K562 (cell line): ENCODE results near the gene SLC25A42. TPM values are rescaled to one million over a fixed set of nuclear protein-coding genes. Genes with fewer than 3 reads are reported as not detected.

ENCODE experiments used
- ATAC-seq: fragments of 200-7000 bp; cut with Tn5 transposase; 3 replicates; pipeline ENCODE4 v1.9.1; 2020; ENCODE audit warnings: moderate library complexity
- BruUV-seq: library from RNA; stranded (reverse); fragments of 400-500 nt; replicated peaks from 2 replicates; lab custom pipeline; 2021; lab: Mats Ljungman, UMichigan
- CTCF ChIA-PET: fragments of 300-600 bp; formaldehyde crosslinking; extraction: SDS; loops from one replicate; lab custom pipeline; 2021; ENCODE audit warnings: low intra/inter-chr PET ratio; lab: Yijun Ruan, JAX
- POLR2A ChIA-PET: fragments of 300-600, 350-650 bp; sonication (Branson Sonifier 250); formaldehyde crosslinking; extraction: SDS; loops from one replicate; lab custom pipeline; 2021; ENCODE audit warnings: antibody characterized with exemption, inconsistent platforms; lab: Yijun Ruan, JAX
- DNase-seq, 4 experiments: peaks; one replicate each; pipeline versions ENCODE4 v3.0.0 to v3.0.0-alpha.2; 2011 to 2018; ENCODE audit warnings: low spot score in 3 of 4, mixed read lengths in 3 of 4; ENCODE audit errors: extremely low read depth in 1 of 4
- FAIRE-seq: peaks from 2 replicates; lab custom pipeline; 2011; peaks lifted over from hg19 to GRCh38; lab: Jason Lieb, UNC
- H2AFZ ChIP-seq: 2 replicates; pipeline ENCODE4 v1.6.0; 2011; ENCODE audit warnings: low read depth, low read length, control low read depth, inconsistent platforms
- H3K27ac ChIP-seq: fragments of 200-600 bp; 3 replicates; pipeline ENCODE4 v1.8.0; 2011; ENCODE audit warnings: low read depth, mild to moderate bottlenecking, control low read depth, inconsistent platforms, low read length, moderate library complexity, mixed read lengths; ENCODE audit errors: extremely low read depth
- H3K27me3 ChIP-seq, 2 experiments: fragments of 300-600 bp in 1 of 2; 2 replicates in 1 of 2; 3 replicates in 1 of 2; pipeline versions ENCODE4 v1.6.0 to v1.8.0; 2011; ENCODE audit warnings: inconsistent platforms in 2 of 2, low read length in 2 of 2, mild to moderate bottlenecking in 1 of 2, mixed read lengths in 1 of 2, moderate library complexity in 1 of 2; ENCODE audit not compliant: control insufficient read depth in 2 of 2, insufficient read depth in 2 of 2
- H3K36me3 ChIP-seq: fragments of 300-600 bp; 3 replicates; pipeline ENCODE4 v1.8.0; 2011; ENCODE audit warnings: mild to moderate bottlenecking, low read length, inconsistent platforms; ENCODE audit not compliant: control insufficient read depth, insufficient read depth
- H3K4me1 ChIP-seq, 2 experiments: fragments of 200-600 bp in 1 of 2; replicated peaks in 1 of 2; 2 replicates in 1 of 2; 3 replicates in 1 of 2; pipeline versions ENCODE4 v1.5.1 to v1.8.0; 2011; ENCODE audit warnings: inconsistent platforms in 2 of 2, low read length in 2 of 2, mild to moderate bottlenecking in 1 of 2, mixed read lengths in 1 of 2, moderate library complexity in 1 of 2; ENCODE audit not compliant: control insufficient read depth in 2 of 2, insufficient read depth in 2 of 2
- H3K4me2 ChIP-seq: 2 replicates; pipeline ENCODE4 v1.6.1; 2011; ENCODE audit warnings: low read length, control low read depth, inconsistent platforms, mixed read lengths; ENCODE audit not compliant: insufficient read depth
- H3K4me3 ChIP-seq: fragments of 200-600 bp; sonication (generic), shearing (Covaris generic); 2 replicates; pipeline ENCODE4 v1.5.1; 2016; ENCODE audit warnings: control low read depth, inconsistent platforms
- H3K79me2 ChIP-seq: fragments of 200-600 bp; 3 replicates; pipeline ENCODE4 v1.8.0; 2011; ENCODE audit warnings: low read length, inconsistent platforms; ENCODE audit not compliant: control insufficient read depth, insufficient read depth
- H3K9ac ChIP-seq, 2 experiments: 2 replicates each; pipeline versions ENCODE4 v1.6.0 to v1.6.1; 2011; ENCODE audit warnings: low read depth in 2 of 2, low read length in 2 of 2, control low read depth in 1 of 2, inconsistent platforms in 1 of 2, mild to moderate bottlenecking in 1 of 2, mixed read lengths in 1 of 2; ENCODE audit not compliant: insufficient read depth in 1 of 2
- H3K9me1 ChIP-seq: one replicate; pipeline ENCODE4 v1.6.0; 2011; ENCODE audit warnings: inconsistent platforms, mild to moderate bottlenecking, low read length, moderate library complexity; ENCODE audit not compliant: control insufficient read depth, insufficient read depth
- H3K9me3 ChIP-seq: replicated peaks from 2 replicates; pipeline ENCODE4 v1.5.1; 2011; ENCODE audit warnings: low read depth, low read length, inconsistent platforms; ENCODE audit not compliant: control insufficient read depth, insufficient read depth
- H4K20me1 ChIP-seq: replicated peaks from 2 replicates; pipeline ENCODE4 v1.6.1; 2011; ENCODE audit warnings: low read length, inconsistent platforms, mixed read lengths; ENCODE audit not compliant: control insufficient read depth, insufficient read depth
- AFF1 ChIP-seq, 2 experiments: fragments of 450-650 bp; IDR thresholded peaks; 2 replicates each; pipeline ENCODE4 v1.6.1; 2018; ENCODE audit warnings: mild to moderate bottlenecking in 2 of 2, low read depth in 1 of 2; ENCODE audit not compliant: partially characterized antibody in 2 of 2
- CBFA2T3 ChIP-seq: fragments of 450-650 bp; IDR thresholded peaks from 2 replicates; pipeline ENCODE4 v1.6.1; 2017
- CHCHD3 ChIP-seq: fragments of 250-450 bp; sonication (Bioruptor Pico); IDR thresholded peaks from 2 replicates; pipeline ENCODE4 v2.1.2; 2022; ENCODE audit warnings: mild to moderate bottlenecking
- DDX20 ChIP-seq: fragments of 450-650 bp; IDR thresholded peaks from 2 replicates; pipeline ENCODE4 v1.6.1; 2016; ENCODE audit warnings: missing genetic modification characterization, low read depth, mild to moderate bottlenecking, missing compliant biosample characterization, moderate library complexity
- FOXP1 ChIP-seq: sonication (generic); formaldehyde crosslinking; IDR thresholded peaks from 2 replicates; pipeline ENCODE4 v1.8.0; 2022; ENCODE audit warnings: mild to moderate bottlenecking, missing genetic modification reagents
- MCM3 ChIP-seq: fragments of 450-650 bp; IDR thresholded peaks from 2 replicates; pipeline ENCODE4 v1.6.1; 2016
- MYC ChIP-seq, 2 experiments: fragments of 250-450 bp in 1 of 2; sonication (Bioruptor Pico) in 1 of 2; IDR thresholded peaks; 2 replicates each; pipeline versions ENCODE4 v1.5.1 to v1.6.1; 2012 to 2021; ENCODE audit warnings: low read depth in 2 of 2, borderline replicate concordance in 1 of 2, improper control_type of control experiment in 1 of 2, low read length in 1 of 2, mild to moderate bottlenecking in 1 of 2, moderate library complexity in 1 of 2
- NFE2L1 ChIP-seq: fragments of 450-650 bp; IDR thresholded peaks from 2 replicates; pipeline ENCODE4 v1.6.1; 2016; ENCODE audit warnings: missing genetic modification characterization, low read depth, mild to moderate bottlenecking, missing compliant biosample characterization, moderate library complexity, borderline replicate concordance
- RBM14 ChIP-seq: fragments of 200-400 bp; formaldehyde crosslinking; IDR thresholded peaks from 2 replicates; pipeline ENCODE4 v1.6.1; 2018; ENCODE audit warnings: low read depth, mild to moderate bottlenecking, low read length, moderate library complexity, borderline replicate concordance; ENCODE audit not compliant: insufficient read depth
- SIRT6 ChIP-seq: IDR thresholded peaks from one replicate; pipeline ENCODE4 v1.6.1; 2012; ENCODE audit warnings: low read depth, mild to moderate bottlenecking, control low read depth, inconsistent platforms, low read length, moderate library complexity
- SOX6 ChIP-seq: fragments of 450-650 bp; IDR thresholded peaks from 2 replicates; pipeline ENCODE4 v1.6.1; 2014; ENCODE audit warnings: mild to moderate bottlenecking
- ZNF280B ChIP-seq: fragments of 250-450 bp; sonication (Bioruptor Pico); IDR thresholded peaks from 2 replicates; pipeline ENCODE4 v1.5.1; 2021; ENCODE audit warnings: mild to moderate bottlenecking
- ZNF79 ChIP-seq: fragments of 250-450 bp; sonication (Bioruptor Pico); IDR thresholded peaks from 2 replicates; pipeline ENCODE4 v1.4.0; 2020; ENCODE audit warnings: low read depth, mild to moderate bottlenecking, moderate library complexity
- ZZZ3 ChIP-seq: fragments of 450-650 bp; IDR thresholded peaks from 2 replicates; pipeline ENCODE4 v1.6.1; 2016; ENCODE audit warnings: antibody characterized with exemption, mild to moderate bottlenecking, moderate library complexity
- WGBS: fragments of 100-300 bp; shearing (Covaris generic); methylation state at CpG from one replicate; pipeline ENCODE4 v1.1.6; 2016; ENCODE audit warnings: low coverage, mixed read lengths; ENCODE audit not compliant: insufficient coverage; ENCODE audit errors: missing lambda C conversion rate; 5-methylcytosine and 5-hydroxymethylcytosine counted together
- in situ Hi-C: fragments of 300-500 bp; cut with MboI; formaldehyde crosslinking; loops from 4 replicates; pipeline ENCODE4 v1.15.0; 2018; ENCODE audit warnings: inconsistent platforms, mixed read lengths
- intact Hi-C: fragments of 100-400 bp; cut with micrococcal nuclease; formaldehyde crosslinking; loops from 2 replicates; pipeline ENCODE4 v1.14.2; 2022
- polyA plus RNA-seq, 8 experiments: library from polyadenylated mRNA; depleted of rRNA in 4 of 8; stranded (reverse) in 5 of 8; unstranded in 3 of 8; fragments of >200 nt; fragmentation: Nextera tagmentation in 2 of 8; fragmentation: Illumina TruSeq in 1 of 8; extraction: Ambion mirVana in 2 of 8; extraction: Trizol in 1 of 8; gene quantifications; 2 replicates each; pipeline versions ENCODE4 v1.2.1 to v1.2.3, GENCODE V29; 2011 to 2014; ENCODE audit warnings: inconsistent platforms in 1 of 8, missing spikeins in 1 of 8
- total RNA-seq, 7 experiments: library from RNA; depleted of rRNA in 6 of 7; stranded (reverse); fragments of >200 nt in 6 of 7; fragmentation: Illumina TruSeq in 2 of 7; extraction: Trizol in 2 of 7; gene quantifications; 2 replicates each; pipeline versions ENCODE4 v1.2.1 to v1.2.3, GENCODE V29; 2011 to 2021; ENCODE audit warnings: low replicate concordance in 1 of 7

SLC25A42 gene
- total and polyA plus RNA-seq, 9 of the 15 experiments (the other 6 are each of a cell fraction or from before 2014, with no cell fraction given) = 0.59 to 32.2 (median 14.1) TPM

- H3K4me1 ChIP-seq = peaks cover 60 to 81% of the 10 kb centered on the region in 2 experiments
- peak in 2 of 4 experiments; percentile 58 to 86 for DNase-seq
- FAIRE-seq = peak; percentile 88
- H3K79me2 ChIP-seq = peaks cover 71% of the 10 kb centered on the region
- BruUV-seq = TSS peak; percentile 71
- no peaks in the 10 kb centered on the region for H3K9me3 ChIP-seq
- in situ Hi-C loops (no loop called here), intact Hi-C loops (loop anchor here (1.0 to 2.0 kb wide), 2 partner anchors 28 to 76 kb away; partner anchors contain the start of gene TMEM161A)
- H4K20me1 ChIP-seq = no peaks in the 10 kb centered on the region
- no peaks in the 10 kb centered on the region; a peak in 1 of 5 replicates for H3K27me3 ChIP-seq
- H3K27ac ChIP-seq = peak overlapping the region; percentile 89
- ChIA-PET CTCF (no interaction called here), POLR2A (interaction anchor here (0.6 to 1.1 kb wide), 6 partner anchors 20 to 344 kb away, joined by 3 to 5 read pairs (median 3); no protein-coding TSS in a partner anchor)
- 0 out of 3 replicates have a peak, but pooled peaks have one; percentile 2 for ATAC-seq
- peak overlapping the region; percentile 95 for H3K4me2 ChIP-seq
- 3% methylated on average over 4 of the region's 4 CpGs for WGBS
- H3K36me3 ChIP-seq = peaks cover 31% of the 10 kb centered on the region
- H3K4me3 ChIP-seq = peak overlapping the region; percentile 74
- H2AFZ ChIP-seq = peak overlapping the region; percentile 71; the same call in 1 of the 2 replicates
- peaks cover 3% of the 10 kb centered on the region for H3K9me1 ChIP-seq
- H3K9ac ChIP-seq = peak overlapping the region; percentile 84 to 88
- TF ChIP-seq CBFA2T3 = peak; percentile 73
- TF ChIP-seq NFE2L1 (tag) = no peak
- peak in 1 of 2 experiments; percentile 53 for TF ChIP-seq AFF1 (IDR thresholded peaks at IDR 0.05; ENCODE audit: low read depth in 1 of 2, partially characterized antibody in 2 of 2)
- TF ChIP-seq ZZZ3 = 0 out of 2 replicates have a peak, but pooled peaks have one; percentile 68
- TF ChIP-seq FOXP1 (CRISPR knock-in tag) = 0 out of 2 replicates have a peak, but pooled peaks have one; percentile 35
- no peak; the same call in 1 of the 2 replicates for TF ChIP-seq MYC (IDR thresholded peaks at IDR 0.05; ENCODE audit: low read depth, low read length)
- no peak for TF ChIP-seq MYC (CRISPR knock-in tag; IDR thresholded peaks at IDR 0.05; ENCODE audit: borderline replicate concordance, low read depth)
- no peak for TF ChIP-seq ZNF280B
- no peak for TF ChIP-seq MCM3
- TF ChIP-seq CHCHD3 = no peak
- TF ChIP-seq DDX20 (tag) = no peak
- no peak for TF ChIP-seq SIRT6
- TF ChIP-seq ZNF79 (CRISPR knock-in tag) = no peak
- TF ChIP-seq SOX6 = no peak
- TF ChIP-seq RBM14 = no peak
Measured at GRCh38 chr19:19062454-19063182, 1.2 kb upstream of the SLC25A42 start.
